GM18505 (cell line): Measurements from ENCODE around the gene DOCK6.

Source experiments
- ATAC-seq: cut with Tn5 transposase; IDR thresholded peaks from one replicate; pipeline ENCODE4 v1.9.1; 2021; ENCODE audit not compliant: unreplicated experiment
- POLR2A ChIP-seq: IDR thresholded peaks from 4 replicates; pipeline ENCODE4 v1.6.1; 2011; ENCODE audit warnings: borderline replicate concordance; ENCODE audit not compliant: insufficient read depth, insufficient read length; ENCODE audit errors: extremely low read depth

The DOCK6 gene

DNA sequence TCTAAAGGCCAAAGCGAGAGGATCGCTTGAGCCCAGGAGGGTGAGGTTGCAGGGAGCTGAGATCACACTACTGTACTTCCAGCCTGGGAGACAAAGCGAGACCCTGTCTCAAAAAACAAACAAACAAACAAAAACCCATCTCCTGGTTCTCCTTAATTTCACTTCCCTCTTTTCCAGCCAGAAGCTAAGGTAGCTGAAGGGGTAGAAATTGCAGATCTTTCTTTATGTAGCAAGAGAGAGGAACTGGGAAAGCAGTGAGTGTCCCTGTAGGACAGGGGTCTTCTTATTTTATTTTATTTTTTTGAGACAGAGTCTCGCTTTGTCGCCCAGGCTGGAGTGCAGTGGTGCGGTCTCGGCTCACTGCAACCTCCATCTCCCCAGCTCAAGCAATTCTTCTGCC is 29.1 kb upstream of the DOCK6 start:
- ATAC-seq: no peak
- no peak for TF ChIP-seq POLR2A

GRCh38 chr19:11290256-11290655 is 27.9 kb upstream of the DOCK6 start:
- no peak for ATAC-seq
- TF ChIP-seq POLR2A: no peak

DNA sequence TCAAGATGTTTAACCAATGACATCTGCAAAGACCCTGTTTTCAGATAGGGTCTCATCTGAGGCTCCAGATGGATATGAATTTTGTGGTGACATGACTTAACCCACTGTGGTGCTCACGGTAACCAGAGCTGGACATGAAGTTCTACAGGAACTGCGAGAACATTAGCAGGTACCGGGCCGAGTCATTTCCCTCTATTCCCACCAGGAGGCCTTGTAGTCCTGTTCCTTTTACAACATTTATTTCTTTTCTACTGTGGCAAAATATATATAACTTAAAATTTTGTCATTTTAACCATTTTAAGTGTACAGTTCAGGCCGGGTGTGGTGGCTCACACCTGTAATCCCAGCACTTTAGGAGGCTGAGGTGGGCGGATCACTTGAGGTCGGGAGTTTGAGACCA is 26.0 kb upstream of the DOCK6 start:
- TF ChIP-seq POLR2A: no peak
- ATAC-seq: no peak

DNA sequence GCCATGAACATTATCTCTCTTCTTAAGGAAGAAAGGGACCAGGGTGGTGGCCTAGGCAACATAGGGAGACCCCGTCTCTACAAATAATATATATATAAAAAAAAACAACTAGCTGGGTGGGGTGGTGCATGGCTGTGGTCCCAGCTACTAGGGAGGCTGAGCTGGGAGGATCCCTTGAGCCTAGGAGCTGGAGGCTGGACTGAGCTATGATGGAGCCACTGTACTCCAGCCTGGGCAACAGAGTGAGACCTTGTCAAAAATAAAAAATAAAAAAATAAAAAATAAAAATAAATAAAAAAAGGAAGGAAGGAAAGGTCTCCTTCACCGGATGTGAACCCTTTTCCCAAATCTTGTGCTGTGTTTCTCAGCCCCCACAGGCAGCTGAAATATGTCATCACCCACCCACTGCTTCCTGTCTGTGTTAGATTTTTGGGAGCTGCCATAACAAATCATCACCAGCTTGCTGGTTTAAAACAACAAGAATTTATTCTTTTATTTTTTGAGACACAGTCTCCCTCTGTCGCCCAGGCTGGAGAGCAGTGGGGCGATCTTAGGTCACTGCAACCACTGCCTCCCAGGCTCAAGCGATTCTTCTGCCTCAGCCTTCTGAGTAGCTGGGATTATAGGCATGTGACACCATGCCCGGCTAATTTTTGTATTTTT is 24.1 kb upstream of the DOCK6 start:
- no peak for TF ChIP-seq POLR2A
- ATAC-seq: no peak

DNA sequence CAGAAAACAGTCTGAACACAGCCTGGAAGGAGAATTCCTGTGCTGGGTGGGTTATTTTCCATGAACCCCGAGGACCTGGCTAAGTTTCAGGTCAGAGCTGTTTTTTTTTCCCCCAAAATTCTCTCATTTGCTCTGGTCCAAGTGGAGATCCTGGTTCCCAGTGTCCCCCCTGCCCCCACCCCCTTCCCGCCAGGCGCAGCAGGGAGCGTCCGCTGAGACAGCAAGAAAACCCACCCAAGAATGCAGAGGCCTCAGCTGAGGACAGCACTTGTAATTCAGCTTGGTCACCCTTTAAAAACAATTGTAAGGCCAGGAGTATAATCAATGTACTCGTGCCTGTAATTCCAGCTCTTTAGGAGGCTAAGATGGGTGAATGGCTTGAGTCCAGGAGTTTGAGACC is 22.2 kb upstream of the DOCK6 start:
- no peak for TF ChIP-seq POLR2A
- ATAC-seq: no peak

- no peak for TF ChIP-seq POLR2A
- no peak for ATAC-seq
Observed at GRCh38 chr19:11281356-11282049, 19.2 kb upstream of the DOCK6 start.

- no peak for TF ChIP-seq POLR2A
- ATAC-seq: no peak
Observed at GRCh38 chr19:11279505-11280236, 17.3 kb upstream of the DOCK6 start.

GRCh38 chr19:11278670-11279069 is 16.3 kb upstream of the DOCK6 start:
- ATAC-seq: no peak
- no peak for TF ChIP-seq POLR2A

DNA sequence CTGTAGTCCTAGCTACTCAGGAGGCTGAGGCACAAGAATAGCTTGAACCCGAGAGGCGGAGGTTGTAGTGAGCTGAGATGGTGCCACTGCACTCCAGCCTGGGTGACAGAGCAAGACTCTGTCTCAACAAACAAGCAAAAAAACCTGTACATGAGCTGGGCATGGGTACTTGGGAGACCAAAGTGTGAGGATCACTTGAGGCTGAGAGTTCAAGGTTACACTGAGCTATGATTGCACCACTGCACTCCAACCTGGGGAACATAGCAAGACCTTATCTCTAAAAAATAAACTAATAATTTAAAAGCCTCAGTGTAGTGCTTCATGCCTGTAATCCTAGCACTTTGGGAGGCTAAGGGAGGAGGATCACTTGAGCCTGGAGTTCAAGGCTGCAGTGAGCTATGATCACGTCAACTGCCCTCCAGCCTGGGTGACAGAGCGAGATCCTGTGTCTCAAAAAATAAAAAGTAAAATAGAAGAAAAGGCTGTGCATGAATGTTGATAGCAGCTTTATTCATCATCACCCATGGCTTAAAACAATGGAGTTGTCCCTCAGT is 12.3 kb upstream of the DOCK6 start:
- no peak for TF ChIP-seq POLR2A
- ATAC-seq: no peak

DNA sequence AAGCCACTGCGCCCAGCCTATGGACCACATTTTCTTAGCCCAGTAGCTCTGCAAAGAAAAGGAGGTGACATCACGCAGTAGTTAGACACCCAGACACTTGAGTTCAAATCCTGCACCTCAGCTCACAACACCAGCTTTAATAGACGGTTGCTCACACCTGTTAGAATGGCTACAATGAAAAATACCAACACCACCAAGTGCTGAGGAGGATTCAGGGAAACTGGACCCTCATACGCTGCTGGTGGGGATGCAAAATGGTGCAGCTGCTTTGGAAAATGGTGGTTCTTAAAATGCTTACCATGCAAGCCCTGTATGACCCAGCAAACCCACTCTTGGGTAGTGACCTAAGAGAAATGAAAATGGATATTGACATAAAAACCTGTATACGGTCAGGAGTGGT is 11.7 kb upstream of the DOCK6 start:
- no peak for TF ChIP-seq POLR2A
- ATAC-seq: no peak

GRCh38 chr19:11273296-11273695 is 11.0 kb upstream of the DOCK6 start:
- no peak for TF ChIP-seq POLR2A
- ATAC-seq: no peak

GRCh38 chr19:11269408-11269807 is 7.1 kb upstream of the DOCK6 start:
- TF ChIP-seq POLR2A: no peak
- ATAC-seq: no peak

DNA sequence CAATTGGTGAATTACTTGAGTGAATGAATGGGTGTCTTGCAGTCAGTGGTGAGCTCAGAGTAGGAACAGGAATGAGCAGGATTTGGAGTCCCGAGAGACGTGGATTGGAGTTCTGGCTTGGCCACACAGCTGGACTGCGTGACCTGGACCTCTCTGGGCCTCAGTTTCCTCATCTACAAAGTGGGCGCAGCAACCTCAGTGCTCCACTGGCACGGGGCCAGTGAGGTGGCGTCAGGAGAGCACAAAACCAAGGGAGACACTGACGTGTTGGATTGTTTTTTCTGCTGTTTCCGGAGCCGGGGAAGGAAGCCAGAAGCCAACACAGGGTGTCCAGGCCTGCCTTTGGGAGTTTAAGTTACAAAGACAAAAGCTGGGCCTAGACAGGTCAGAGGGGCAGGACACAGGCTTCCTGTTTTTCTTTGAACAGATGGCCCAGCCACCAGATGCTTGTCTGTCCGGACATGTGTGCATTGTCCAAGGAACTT is 6.5 kb upstream of the DOCK6 start:
- TF ChIP-seq POLR2A: no peak
- ATAC-seq: no peak
